Tibial nerve (tissue), 4 donors: ENCODE results near the gene PHF21B.

Source experiments
- CTCF ChIP-seq, 5 experiments: fragments of 200-600 bp in 3 of 5; fragments of 450-650 bp in 2 of 5; sonication (generic) in 3 of 5; IDR thresholded peaks; one replicate each; pipeline ENCODE4 v1.5.1; 2016 to 2019; ENCODE audit warnings: antibody characterized with exemption in 5 of 5, mild to moderate bottlenecking in 3 of 5, moderate library complexity in 2 of 5
- EP300 ChIP-seq, 2 donors: sonication (generic); formaldehyde crosslinking; IDR thresholded peaks; one replicate each; pipeline ENCODE4 v1.6.1; 2017; ENCODE audit warnings: antibody characterized with exemption in 2 of 2, mild to moderate bottlenecking in 1 of 2

GRCh38 chr22:44883011-44883421, 126.8 kb downstream of the PHF21B start:
- TF ChIP-seq CTCF (IDR thresholded peaks at IDR 0.05) (no peak), EP300 (IDR thresholded peaks at IDR 0.05) (no peak)
